Measurements from ENCODE around the gene NT5DC1. TPM values are rescaled to one million over a fixed set of nuclear protein-coding genes. Genes with fewer than 3 reads are reported as not detected.

The NT5DC1 gene
- total and polyA plus RNA-seq, 10 of the 15 experiments (the other 5 are each of a cell fraction or from before 2014, with no cell fraction given): 40.8 to 140 (median 66.8) TPM

GRCh38 chr6:116223355-116223754 lies 122.7 kb downstream of the NT5DC1 start:
- POLR2A ChIA-PET: no interaction called here
- peaks cover 2 to 5% of the 10 kb centered on the region in 2 experiments; a peak in 3 of 4 replicates for H3K36me3 ChIP-seq (ENCODE audit: control insufficient read depth in 2 of 2, insufficient read depth in 2 of 2, low read length in 1 of 2)
- no TSS peak for BruUV-seq (replicated peaks)
- no peaks in the 10 kb centered on the region for H3K4me1 ChIP-seq (ENCODE audit: control insufficient read depth, insufficient read depth, low read length)
- TF ChIP-seq EED (IDR thresholded peaks at IDR 0.05; ENCODE audit: low read depth): no peak
- no peak for TF ChIP-seq MLLT1 (IDR thresholded peaks at IDR 0.05)
- no peak for TF ChIP-seq E4F1 (IDR thresholded peaks at IDR 0.05; ENCODE audit: borderline replicate concordance, partially characterized antibody)
- no peak for TF ChIP-seq HDAC6 (IDR thresholded peaks at IDR 0.05; ENCODE audit: unreplicated experiment)
- TF ChIP-seq E2F4 (IDR thresholded peaks at IDR 0.05; ENCODE audit: low read depth, low read length): no peak
- TF ChIP-seq RCOR1 (conservative IDR thresholded peaks at IDR 0.05; ENCODE audit: low read depth, low read length): no peak
- no peak for TF ChIP-seq NFYB (IDR thresholded peaks at IDR 0.05; ENCODE audit: insufficient read depth, low read depth, low read length)
- no peak for TF ChIP-seq BACH1 (IDR thresholded peaks at IDR 0.05; ENCODE audit: borderline replicate concordance)
- no peak for TF ChIP-seq ASH2L (IDR thresholded peaks at IDR 0.05; ENCODE audit: borderline replicate concordance, low read depth)
- no peak for TF ChIP-seq ZNF24 (IDR thresholded peaks at IDR 0.05)
- no peaks in the 10 kb centered on the region for H3K27me3 ChIP-seq (replicated peaks in 1 of 2; ENCODE audit: control insufficient read depth in 2 of 2, insufficient read depth in 2 of 2, low read length in 1 of 2)
- RAD21 ChIA-PET (ENCODE audit: unreplicated experiment): no interaction called here
- H3K9me3 ChIP-seq (replicated peaks; ENCODE audit: control insufficient read depth, insufficient read depth, low read length): no peaks in the 10 kb centered on the region
- WGBS (ENCODE audit: insufficient coverage, insufficient replicate concordance, low lambda C conversion rate, missing lambda C conversion rate): 98% methylated on average over 3 of the region's 3 CpGs
- intact Hi-C loops (cut with micrococcal nuclease; ENCODE audit: unreplicated experiment): no loop called here
- H3K79me2 ChIP-seq (ENCODE audit: control insufficient read depth, insufficient read depth, low read length): no peaks in the 10 kb centered on the region
- H3K4me2 ChIP-seq (ENCODE audit: control insufficient read depth, insufficient read depth): no peak overlapping the region
- ATAC-seq: no peak
- FAIRE-seq: no peak
- no peak for DNase-seq (ENCODE audit: low read depth, low spot score)
- SMC1A ChIA-PET (ENCODE audit: uncharacterized antibody, unreplicated experiment): interaction anchor here (0.7 to 1.1 kb wide), 2 partner anchors 18 to 44 kb away, joined by 3 read pairs; no protein-coding TSS in a partner anchor
- H4K20me1 ChIP-seq (ENCODE audit: control insufficient read depth, insufficient read depth): no peaks in the 10 kb centered on the region
- CTCF ChIA-PET: no interaction called here
- in situ Hi-C loops (cut with MboI): no loop called here
- no peak overlapping the region for H2AFZ ChIP-seq (ENCODE audit: control insufficient read depth, low read depth, low read length)
- no peak overlapping the region for H3K27ac ChIP-seq (ENCODE audit: control insufficient read depth, insufficient read depth)
- H3K4me3 ChIP-seq: no peak overlapping the region
- no peak overlapping the region for H3K9ac ChIP-seq (ENCODE audit: control insufficient read depth, insufficient read depth, low read length)

Data from GM12878 (cell line).